K562 (cell line): ENCODE results near the gene ZBTB16. TPM values are rescaled to one million over a fixed set of nuclear protein-coding genes. Genes with fewer than 3 reads are reported as not detected.

Experiments
- ATAC-seq: fragments of 200-7000 bp; cut with Tn5 transposase; 3 replicates; pipeline ENCODE4 v1.9.1; 2020; ENCODE audit warnings: moderate library complexity
- BruUV-seq: library from RNA; stranded (reverse); fragments of 400-500 nt; replicated peaks from 2 replicates; lab custom pipeline; 2021; lab: Mats Ljungman, UMichigan
- CTCF ChIA-PET: fragments of 300-600 bp; formaldehyde crosslinking; extraction: SDS; loops from one replicate; lab custom pipeline; 2021; ENCODE audit warnings: low intra/inter-chr PET ratio; lab: Yijun Ruan, JAX
- POLR2A ChIA-PET: fragments of 300-600, 350-650 bp; sonication (Branson Sonifier 250); formaldehyde crosslinking; extraction: SDS; loops from one replicate; lab custom pipeline; 2021; ENCODE audit warnings: antibody characterized with exemption, inconsistent platforms; lab: Yijun Ruan, JAX
- DNase-seq, 4 experiments: peaks; one replicate each; pipeline versions ENCODE4 v3.0.0 to v3.0.0-alpha.2; 2011 to 2018; ENCODE audit warnings: low spot score in 3 of 4, mixed read lengths in 3 of 4; ENCODE audit errors: extremely low read depth in 1 of 4
- FAIRE-seq: peaks from 2 replicates; lab custom pipeline; 2011; peaks lifted over from hg19 to GRCh38; lab: Jason Lieb, UNC
- H2AFZ ChIP-seq: 2 replicates; pipeline ENCODE4 v1.6.0; 2011; ENCODE audit warnings: low read depth, low read length, control low read depth, inconsistent platforms
- H3K27ac ChIP-seq: fragments of 200-600 bp; 3 replicates; pipeline ENCODE4 v1.8.0; 2011; ENCODE audit warnings: low read depth, mild to moderate bottlenecking, control low read depth, inconsistent platforms, low read length, moderate library complexity, mixed read lengths; ENCODE audit errors: extremely low read depth
- H3K27me3 ChIP-seq, 2 experiments: fragments of 300-600 bp in 1 of 2; 2 replicates in 1 of 2; 3 replicates in 1 of 2; pipeline versions ENCODE4 v1.6.0 to v1.8.0; 2011; ENCODE audit warnings: inconsistent platforms in 2 of 2, low read length in 2 of 2, mild to moderate bottlenecking in 1 of 2, mixed read lengths in 1 of 2, moderate library complexity in 1 of 2; ENCODE audit not compliant: control insufficient read depth in 2 of 2, insufficient read depth in 2 of 2
- H3K36me3 ChIP-seq: fragments of 300-600 bp; 3 replicates; pipeline ENCODE4 v1.8.0; 2011; ENCODE audit warnings: mild to moderate bottlenecking, low read length, inconsistent platforms; ENCODE audit not compliant: control insufficient read depth, insufficient read depth
- H3K4me1 ChIP-seq, 2 experiments: fragments of 200-600 bp in 1 of 2; replicated peaks in 1 of 2; 2 replicates in 1 of 2; 3 replicates in 1 of 2; pipeline versions ENCODE4 v1.5.1 to v1.8.0; 2011; ENCODE audit warnings: inconsistent platforms in 2 of 2, low read length in 2 of 2, mild to moderate bottlenecking in 1 of 2, mixed read lengths in 1 of 2, moderate library complexity in 1 of 2; ENCODE audit not compliant: control insufficient read depth in 2 of 2, insufficient read depth in 2 of 2
- H3K4me2 ChIP-seq: 2 replicates; pipeline ENCODE4 v1.6.1; 2011; ENCODE audit warnings: low read length, control low read depth, inconsistent platforms, mixed read lengths; ENCODE audit not compliant: insufficient read depth
- H3K4me3 ChIP-seq: fragments of 200-600 bp; sonication (generic), shearing (Covaris generic); 2 replicates; pipeline ENCODE4 v1.5.1; 2016; ENCODE audit warnings: control low read depth, inconsistent platforms
- H3K79me2 ChIP-seq: fragments of 200-600 bp; 3 replicates; pipeline ENCODE4 v1.8.0; 2011; ENCODE audit warnings: low read length, inconsistent platforms; ENCODE audit not compliant: control insufficient read depth, insufficient read depth
- H3K9ac ChIP-seq, 2 experiments: 2 replicates each; pipeline versions ENCODE4 v1.6.0 to v1.6.1; 2011; ENCODE audit warnings: low read depth in 2 of 2, low read length in 2 of 2, control low read depth in 1 of 2, inconsistent platforms in 1 of 2, mild to moderate bottlenecking in 1 of 2, mixed read lengths in 1 of 2; ENCODE audit not compliant: insufficient read depth in 1 of 2
- H3K9me1 ChIP-seq: one replicate; pipeline ENCODE4 v1.6.0; 2011; ENCODE audit warnings: inconsistent platforms, mild to moderate bottlenecking, low read length, moderate library complexity; ENCODE audit not compliant: control insufficient read depth, insufficient read depth
- H3K9me3 ChIP-seq: replicated peaks from 2 replicates; pipeline ENCODE4 v1.5.1; 2011; ENCODE audit warnings: low read depth, low read length, inconsistent platforms; ENCODE audit not compliant: control insufficient read depth, insufficient read depth
- H4K20me1 ChIP-seq: replicated peaks from 2 replicates; pipeline ENCODE4 v1.6.1; 2011; ENCODE audit warnings: low read length, inconsistent platforms, mixed read lengths; ENCODE audit not compliant: control insufficient read depth, insufficient read depth
- EP400 ChIP-seq: fragments of 450-650 bp; IDR thresholded peaks from 2 replicates; pipeline ENCODE4 v1.6.1; 2017; ENCODE audit warnings: antibody characterized with exemption, mild to moderate bottlenecking, moderate library complexity
- KDM2B ChIP-seq: fragments of 250-450 bp; sonication (Bioruptor Pico); IDR thresholded peaks from 2 replicates; pipeline ENCODE4 v1.8.0; 2021; ENCODE audit warnings: mild to moderate bottlenecking, moderate library complexity
- POLR2AphosphoS2 ChIP-seq: IDR thresholded peaks from 2 replicates; pipeline ENCODE4 v1.6.1; 2012; ENCODE audit warnings: low read length, improper control_type of control experiment
- SMAD3 ChIP-seq: fragments of 450-650 bp; formaldehyde crosslinking; conservative IDR thresholded peaks from 2 replicates; pipeline ENCODE4 v1.4.0; 2020; ENCODE audit warnings: mild to moderate bottlenecking
- ZNF57 ChIP-seq: fragments of 450-650 bp; formaldehyde crosslinking; IDR thresholded peaks from 2 replicates; pipeline ENCODE4 v1.4.0; 2020; ENCODE audit warnings: mild to moderate bottlenecking, moderate library complexity
- WGBS: fragments of 100-300 bp; shearing (Covaris generic); methylation state at CpG from one replicate; pipeline ENCODE4 v1.1.6; 2016; ENCODE audit warnings: low coverage, mixed read lengths; ENCODE audit not compliant: insufficient coverage; ENCODE audit errors: missing lambda C conversion rate; 5-methylcytosine and 5-hydroxymethylcytosine counted together
- in situ Hi-C: fragments of 300-500 bp; cut with MboI; formaldehyde crosslinking; loops from 4 replicates; pipeline ENCODE4 v1.15.0; 2018; ENCODE audit warnings: inconsistent platforms, mixed read lengths
- intact Hi-C: fragments of 100-400 bp; cut with micrococcal nuclease; formaldehyde crosslinking; loops from 2 replicates; pipeline ENCODE4 v1.14.2; 2022
- polyA plus RNA-seq, 8 experiments: library from polyadenylated mRNA; depleted of rRNA in 4 of 8; stranded (reverse) in 5 of 8; unstranded in 3 of 8; fragments of >200 nt; fragmentation: Nextera tagmentation in 2 of 8; fragmentation: Illumina TruSeq in 1 of 8; extraction: Ambion mirVana in 2 of 8; extraction: Trizol in 1 of 8; gene quantifications; 2 replicates each; pipeline versions ENCODE4 v1.2.1 to v1.2.3, GENCODE V29; 2011 to 2014; ENCODE audit warnings: inconsistent platforms in 1 of 8, missing spikeins in 1 of 8
- total RNA-seq, 7 experiments: library from RNA; depleted of rRNA in 6 of 7; stranded (reverse); fragments of >200 nt in 6 of 7; fragmentation: Illumina TruSeq in 2 of 7; extraction: Trizol in 2 of 7; gene quantifications; 2 replicates each; pipeline versions ENCODE4 v1.2.1 to v1.2.3, GENCODE V29; 2011 to 2021; ENCODE audit warnings: low replicate concordance in 1 of 7
- TF ChIP-seq, protein P1 (sequence below): IDR thresholded peaks from 2 replicates; pipeline ENCODE4 v1.6.1; 2014; ENCODE audit warnings: antibody characterized with exemption

ZBTB16 gene
- total and polyA plus RNA-seq, 9 of the 15 experiments (the other 6 are each of a cell fraction or from before 2014, with no cell fraction given), result 0.06 to 0.40 (median 0.24) TPM; not detected in 4

DNA sequence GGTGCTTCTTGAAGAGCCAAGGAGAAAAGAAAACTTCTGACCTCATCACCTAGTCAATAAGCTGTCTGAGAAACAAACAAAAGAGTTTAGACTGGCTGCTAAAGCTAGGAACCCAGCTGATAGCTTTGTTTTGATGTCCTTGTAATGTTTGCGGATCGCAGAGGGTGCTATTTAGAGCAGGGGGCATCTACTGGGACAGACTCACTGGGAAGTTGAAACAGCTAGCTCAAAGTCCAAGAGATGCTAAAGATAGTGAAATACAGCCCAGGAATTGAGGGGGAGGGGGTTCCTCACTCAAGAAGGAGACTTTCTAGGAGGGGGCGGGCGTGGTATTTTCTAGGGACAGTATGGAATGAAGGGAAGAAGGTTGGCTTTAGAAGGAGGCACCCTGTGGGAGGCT is 18.9 kb downstream of the ZBTB16 start (continued):
- TF ChIP-seq SMAD3 (CRISPR knock-in tag), result no peak
- no peak for TF ChIP-seq ZNF57 (CRISPR knock-in tag)
- no peak for TF ChIP-seq KDM2B (CRISPR knock-in tag)
- TF ChIP-seq EP400, result no peak
- TF ChIP-seq, all 486 proteins: peak for 0

DNA sequence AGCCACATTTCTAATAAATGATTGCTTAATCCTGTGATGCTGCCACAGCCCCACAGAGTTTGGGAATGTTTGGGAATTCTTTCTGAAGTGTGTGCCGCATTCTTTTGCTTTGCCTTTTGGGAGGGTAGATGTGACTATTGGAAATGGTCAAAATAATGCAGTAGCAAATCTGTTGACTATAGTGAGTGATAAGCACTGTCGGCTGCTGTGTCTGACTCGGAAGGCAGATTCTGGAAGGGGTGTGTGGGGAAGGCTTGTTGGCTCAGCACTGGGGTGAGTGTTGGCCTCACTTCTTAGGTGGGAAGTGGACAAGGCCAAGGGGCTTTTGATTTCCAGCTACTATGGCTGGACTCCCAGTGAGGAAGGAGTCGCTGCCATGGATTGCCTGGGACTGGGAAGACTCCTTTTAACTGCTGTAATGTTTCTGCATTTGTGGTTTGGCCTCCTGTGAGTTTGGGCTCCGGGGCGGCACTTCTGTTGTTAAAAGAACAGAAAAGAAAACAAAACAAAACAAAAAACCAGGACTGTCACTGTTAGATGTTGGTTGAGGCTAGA is 20.1 kb downstream of the ZBTB16 start:
- Histone ChIP-seq H3K4me2 (no peak overlapping the region), H3K4me1 (peaks cover 9 to 28% of the 10 kb centered on the region in 2 experiments; a peak in 4 of 5 replicates), H3K9me1 (no peaks in the 10 kb centered on the region), H3K27me3 (peaks cover 21 to 43% of the 10 kb centered on the region in 2 experiments), H3K79me2 (no peaks in the 10 kb centered on the region), H3K4me3 (no peak overlapping the region), H2AFZ (no peak overlapping the region), H4K20me1 (no peaks in the 10 kb centered on the region; the same call in 1 of the 2 replicates), H3K9me3 (no peaks in the 10 kb centered on the region), H3K27ac (no peak overlapping the region), H3K9ac (no peak overlapping the region), H3K36me3 (no peaks in the 10 kb centered on the region)
- ChIA-PET POLR2A (no interaction called here), CTCF (no interaction called here)
- no peak for ATAC-seq
- no TSS peak for BruUV-seq
- DNase-seq, result no peak
- WGBS, result 46% methylated on average over 6 of the region's 6 CpGs
- TF ChIP-seq, protein P1, sequence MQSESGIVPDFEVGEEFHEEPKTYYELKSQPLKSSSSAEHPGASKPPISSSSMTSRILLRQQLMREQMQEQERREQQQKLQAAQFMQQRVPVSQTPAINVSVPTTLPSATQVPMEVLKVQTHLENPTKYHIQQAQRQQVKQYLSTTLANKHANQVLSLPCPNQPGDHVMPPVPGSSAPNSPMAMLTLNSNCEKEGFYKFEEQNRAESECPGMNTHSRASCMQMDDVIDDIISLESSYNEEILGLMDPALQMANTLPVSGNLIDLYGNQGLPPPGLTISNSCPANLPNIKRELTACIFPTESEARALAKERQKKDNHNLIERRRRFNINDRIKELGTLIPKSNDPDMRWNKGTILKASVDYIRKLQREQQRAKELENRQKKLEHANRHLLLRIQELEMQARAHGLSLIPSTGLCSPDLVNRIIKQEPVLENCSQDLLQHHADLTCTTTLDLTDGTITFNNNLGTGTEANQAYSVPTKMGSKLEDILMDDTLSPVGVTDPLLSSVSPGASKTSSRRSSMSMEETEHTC, result no peak
- TF ChIP-seq POLR2AphosphoS2, result no peak
- intact Hi-C loops, result loop anchor here (5.0 kb wide), 1 partner anchor 88 kb away; no protein-coding TSS in a partner anchor
- in situ Hi-C loops, result no loop called here
- no peak for FAIRE-seq
